ENCODE results near the gene EIF3D. TPM values are rescaled to one million over a fixed set of nuclear protein-coding genes. Genes with fewer than 3 reads are reported as not detected.

Gene EIF3D
- total and polyA plus RNA-seq, 3 donors from 2014 or later: 150 to 176 (median 163) TPM

DNA sequence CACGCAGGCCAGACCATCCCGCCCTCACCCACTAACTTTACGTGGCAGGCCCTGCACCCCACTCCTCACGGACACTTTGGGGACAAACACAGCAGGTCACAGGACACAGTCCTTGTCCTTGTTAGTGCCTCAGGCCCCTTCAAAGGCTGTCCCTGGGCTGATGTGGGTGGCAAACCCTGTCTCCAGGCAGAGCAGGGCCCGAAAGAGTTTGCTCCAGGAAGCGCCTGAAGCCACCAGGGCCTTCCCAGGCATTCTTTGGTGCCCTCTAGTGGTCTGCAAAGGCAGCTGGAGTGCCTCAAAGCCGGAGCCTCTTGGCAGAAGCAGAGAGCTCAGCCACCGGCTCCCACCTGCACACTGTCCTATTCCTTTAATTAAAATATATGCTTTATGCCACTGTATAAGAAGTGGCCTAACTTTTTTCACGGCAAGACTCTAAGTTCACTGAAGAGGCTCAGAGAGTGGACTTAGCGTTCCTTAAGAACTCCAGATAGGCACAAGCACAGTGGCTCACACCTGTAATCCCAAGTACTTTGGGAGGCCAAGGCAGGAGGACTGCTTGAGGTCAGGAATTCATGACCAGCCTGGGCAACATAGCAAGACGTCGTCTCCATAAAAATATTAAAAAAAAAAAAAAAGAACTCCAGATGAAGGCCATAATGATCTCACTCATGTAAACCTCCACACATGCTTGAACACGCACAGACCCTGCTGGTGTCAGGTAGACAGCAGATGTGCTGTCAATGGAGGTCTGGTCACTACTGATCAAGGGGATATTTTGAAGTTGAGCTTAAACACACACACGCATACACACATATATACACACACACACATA, 58.6 kb downstream of the EIF3D start:
- peaks cover 1% of the 10 kb centered on the region for H3K36me3 ChIP-seq (ENCODE audit: low read depth, missing control alignments)
- intact Hi-C loops (cut with DNase I; ENCODE audit: low total_unique reads): loop anchor here (5.0 kb wide), 1 partner anchor 168 kb away; no protein-coding TSS in a partner anchor
- 43 to 54% methylated on average over 11 to 14 of the region's 14 CpGs for WGBS, 2 donors
- H3K27me3 ChIP-seq: no peaks in the 10 kb centered on the region
- H3K27ac ChIP-seq: peak overlapping the region; percentile 50 to 60
- no peaks in the 10 kb centered on the region for H3K9me3 ChIP-seq
- no peak overlapping the region for H3K4me3 ChIP-seq
- no peak for TF ChIP-seq POLR2A (IDR thresholded peaks at IDR 0.05)
- TF ChIP-seq, protein P1, sequence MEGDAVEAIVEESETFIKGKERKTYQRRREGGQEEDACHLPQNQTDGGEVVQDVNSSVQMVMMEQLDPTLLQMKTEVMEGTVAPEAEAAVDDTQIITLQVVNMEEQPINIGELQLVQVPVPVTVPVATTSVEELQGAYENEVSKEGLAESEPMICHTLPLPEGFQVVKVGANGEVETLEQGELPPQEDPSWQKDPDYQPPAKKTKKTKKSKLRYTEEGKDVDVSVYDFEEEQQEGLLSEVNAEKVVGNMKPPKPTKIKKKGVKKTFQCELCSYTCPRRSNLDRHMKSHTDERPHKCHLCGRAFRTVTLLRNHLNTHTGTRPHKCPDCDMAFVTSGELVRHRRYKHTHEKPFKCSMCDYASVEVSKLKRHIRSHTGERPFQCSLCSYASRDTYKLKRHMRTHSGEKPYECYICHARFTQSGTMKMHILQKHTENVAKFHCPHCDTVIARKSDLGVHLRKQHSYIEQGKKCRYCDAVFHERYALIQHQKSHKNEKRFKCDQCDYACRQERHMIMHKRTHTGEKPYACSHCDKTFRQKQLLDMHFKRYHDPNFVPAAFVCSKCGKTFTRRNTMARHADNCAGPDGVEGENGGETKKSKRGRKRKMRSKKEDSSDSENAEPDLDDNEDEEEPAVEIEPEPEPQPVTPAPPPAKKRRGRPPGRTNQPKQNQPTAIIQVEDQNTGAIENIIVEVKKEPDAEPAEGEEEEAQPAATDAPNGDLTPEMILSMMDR (IDR thresholded peaks at IDR 0.05): peak; percentile 77 to 90 (median 85)
- DNase-seq: peak; percentile 85
- H3K4me1 ChIP-seq: peaks cover 12% of the 10 kb centered on the region

DNA sequence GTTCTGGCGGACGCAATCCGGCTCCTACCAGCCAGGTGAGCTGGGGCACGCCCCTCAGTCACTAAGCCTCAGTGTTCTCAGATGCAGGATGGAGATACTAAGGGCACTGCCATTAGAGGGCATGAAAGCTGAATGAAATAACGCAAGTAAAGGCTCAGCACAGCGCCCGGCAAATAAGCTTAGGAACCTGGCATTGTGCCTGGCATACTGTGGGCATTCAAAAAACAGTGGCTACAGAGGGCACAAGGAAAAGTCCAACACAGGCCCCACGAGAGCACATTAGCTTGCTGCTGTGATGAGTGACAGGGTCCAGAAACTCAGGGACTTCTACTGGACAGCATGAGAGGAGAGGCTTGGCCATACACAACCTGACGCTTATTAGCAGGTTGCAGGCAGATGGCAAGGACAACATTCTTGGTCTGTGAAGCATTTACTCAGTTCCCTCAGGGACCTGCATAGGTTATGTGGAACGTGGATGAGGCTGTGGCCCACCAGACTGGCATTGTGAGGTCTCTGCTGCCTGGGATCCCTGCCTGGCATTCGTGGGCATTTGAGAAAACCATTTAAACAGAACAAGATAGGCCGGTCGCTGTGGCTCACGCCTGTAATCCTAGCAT, 59.8 kb downstream of the EIF3D start:
- H3K27me3 ChIP-seq: no peaks in the 10 kb centered on the region
- intact Hi-C loops (cut with DNase I; ENCODE audit: low total_unique reads): no loop called here
- no peaks in the 10 kb centered on the region for H3K9me3 ChIP-seq
- H3K4me3 ChIP-seq: no peak overlapping the region
- TF ChIP-seq, protein P1 (IDR thresholded peaks at IDR 0.05): no peak
- no peak for TF ChIP-seq POLR2A (IDR thresholded peaks at IDR 0.05)
- peaks cover 18% of the 10 kb centered on the region for H3K4me1 ChIP-seq
- WGBS, 2 donors: 84 to 90% methylated on average over 10 to 14 of the region's 14 CpGs
- DNase-seq: no peak
- no peak overlapping the region for H3K27ac ChIP-seq
- no peaks in the 10 kb centered on the region for H3K36me3 ChIP-seq (ENCODE audit: low read depth, missing control alignments)

DNA sequence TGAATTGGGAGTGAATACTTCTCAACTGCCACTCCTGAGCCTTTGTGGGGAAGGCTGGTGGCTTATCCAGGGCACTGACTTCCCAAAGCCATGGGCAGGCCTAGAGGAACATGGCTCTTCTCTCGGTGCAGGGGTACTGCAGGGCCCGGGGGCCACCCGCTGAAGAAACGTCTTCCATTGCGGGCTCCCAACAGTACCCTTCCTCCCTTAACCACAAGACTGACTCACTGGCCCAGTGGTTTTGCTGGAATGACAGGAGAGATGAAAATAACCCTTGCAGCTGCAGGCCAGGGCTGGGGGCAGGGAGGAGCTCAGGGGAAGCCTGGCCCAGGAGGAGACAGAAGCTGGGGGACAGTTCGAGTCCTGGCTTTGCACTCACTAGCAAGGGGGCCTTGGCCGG, 61.0 kb downstream of the EIF3D start:
- no peak for DNase-seq
- no peak overlapping the region for H3K27ac ChIP-seq
- intact Hi-C loops (cut with DNase I; ENCODE audit: low total_unique reads): no loop called here

DNA sequence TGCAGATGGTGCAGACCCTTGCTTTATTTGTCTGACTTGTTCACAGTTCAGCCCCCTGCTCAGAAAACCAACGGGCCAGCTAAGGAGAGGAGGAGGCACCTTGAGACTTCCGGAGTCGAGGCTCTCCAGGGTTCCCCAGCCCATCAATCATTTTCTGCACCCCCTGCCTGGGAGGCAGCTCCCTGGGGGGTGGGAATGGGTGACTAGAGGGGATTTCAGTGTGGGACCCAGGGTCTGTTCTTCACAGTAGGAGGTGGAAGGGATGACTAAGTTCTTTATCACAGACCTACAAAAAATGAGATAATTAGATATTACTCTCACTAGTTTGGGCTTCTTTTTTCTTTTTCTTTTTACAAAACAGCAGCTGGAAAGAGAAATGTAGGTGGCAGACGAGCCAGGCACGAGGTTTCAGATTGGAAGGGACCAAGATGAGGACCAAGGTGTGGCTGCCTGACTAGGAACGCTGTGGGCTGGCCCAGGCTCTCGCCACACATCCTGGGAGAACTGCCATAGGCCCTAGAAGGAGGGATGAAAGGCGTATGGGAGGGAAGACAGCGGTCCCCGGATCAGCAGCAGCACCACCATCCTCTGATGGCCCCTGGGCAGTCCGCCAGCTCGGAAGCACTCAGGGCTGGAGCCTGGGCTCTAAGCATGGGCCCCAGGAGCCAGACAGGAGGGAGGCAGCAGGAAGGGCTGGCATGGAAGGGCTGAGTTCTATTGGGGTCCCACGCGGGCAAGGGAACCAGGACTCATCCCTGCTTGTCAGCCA, 61.7 kb downstream of the EIF3D start:
- TF ChIP-seq, protein P1 (IDR thresholded peaks at IDR 0.05): no peak
- no peak for TF ChIP-seq POLR2A (IDR thresholded peaks at IDR 0.05)
- Histone ChIP-seq H3K27ac (peak overlapping the region in 1 of 2 donors; percentile 24), H3K9me3 (no peaks in the 10 kb centered on the region), H3K27me3 (no peaks in the 10 kb centered on the region), H3K4me1 (peaks cover 18% of the 10 kb centered on the region), H3K36me3 (ENCODE audit: low read depth, missing control alignments) (no peaks in the 10 kb centered on the region), H3K4me3 (no peak overlapping the region)
- intact Hi-C loops (cut with DNase I; ENCODE audit: low total_unique reads): no loop called here
- no peak for DNase-seq
- 77 to 81% methylated on average over 14 of the region's 14 CpGs for WGBS, 2 donors

More for the DNA sequence above, 61.0 kb downstream of the EIF3D start:
- H3K4me1 ChIP-seq: peaks cover 18% of the 10 kb centered on the region
- TF ChIP-seq POLR2A (IDR thresholded peaks at IDR 0.05): no peak
- TF ChIP-seq, protein P1 (IDR thresholded peaks at IDR 0.05): no peak
- H3K36me3 ChIP-seq (ENCODE audit: low read depth, missing control alignments): no peaks in the 10 kb centered on the region
- no peaks in the 10 kb centered on the region for H3K9me3 ChIP-seq
- no peak overlapping the region for H3K4me3 ChIP-seq
- WGBS, 2 donors: 71 to 84% methylated on average over 4 to 7 of the region's 7 CpGs
- no peaks in the 10 kb centered on the region for H3K27me3 ChIP-seq
